Esophagus mucosa (tissue), 1 donor: ENCODE results near the gene UFD1. TPM values are rescaled to one million over a fixed set of nuclear protein-coding genes. Genes with fewer than 3 reads are reported as not detected.

ENCODE experiments used
- ATAC-seq: fragments of 200-7000 bp; cut with Tn5 transposase; one replicate; pipeline ENCODE4 v1.9.1; 2020
- total RNA-seq: library from RNA; stranded (reverse); gene quantifications from one replicate; pipeline ENCODE4 v1.2.4, GENCODE V29; 2023
- donor health status: DM: yes; HTN: yes; CAD: no.

The UFD1 gene
- total RNA-seq, 1 donor from 2014 or later = 57.9 TPM

GRCh38 chr22:19419464-19420178 lies 59.4 kb downstream of the UFD1 start:
- no peak for ATAC-seq

- ATAC-seq = peak; percentile 17
These were observed 59.9 kb downstream of the UFD1 start for GRCh38 chr22:19419086-19419463.

DNA sequence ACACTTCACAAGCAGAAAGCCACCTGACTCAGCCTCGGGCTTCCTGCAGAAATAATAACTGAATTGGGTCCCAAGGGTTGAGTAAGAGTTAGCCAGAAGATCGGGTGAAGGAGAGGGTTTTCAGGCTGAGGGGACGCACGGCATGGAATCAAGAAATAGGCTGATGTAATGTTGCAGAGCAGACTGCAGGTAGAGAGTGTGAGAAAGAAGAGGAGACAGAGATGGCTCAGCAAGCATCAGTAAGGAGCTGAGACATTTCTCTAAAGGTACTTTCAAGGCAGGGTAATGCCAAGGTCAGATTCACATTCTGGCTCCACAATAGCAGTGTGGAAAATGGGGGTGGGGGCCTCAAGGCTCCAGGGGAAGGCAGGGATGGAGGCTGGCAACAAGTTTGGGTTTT lies 66.1 kb downstream of the UFD1 start:
- ATAC-seq = no peak

GRCh38 chr22:19412478-19412877 lies 66.5 kb downstream of the UFD1 start:
- ATAC-seq = no peak

GRCh38 chr22:19411690-19412045 lies 67.3 kb downstream of the UFD1 start:
- ATAC-seq = no peak

- ATAC-seq = no peak
These were observed 67.9 kb downstream of the UFD1 start for GRCh38 chr22:19410941-19411689.

DNA sequence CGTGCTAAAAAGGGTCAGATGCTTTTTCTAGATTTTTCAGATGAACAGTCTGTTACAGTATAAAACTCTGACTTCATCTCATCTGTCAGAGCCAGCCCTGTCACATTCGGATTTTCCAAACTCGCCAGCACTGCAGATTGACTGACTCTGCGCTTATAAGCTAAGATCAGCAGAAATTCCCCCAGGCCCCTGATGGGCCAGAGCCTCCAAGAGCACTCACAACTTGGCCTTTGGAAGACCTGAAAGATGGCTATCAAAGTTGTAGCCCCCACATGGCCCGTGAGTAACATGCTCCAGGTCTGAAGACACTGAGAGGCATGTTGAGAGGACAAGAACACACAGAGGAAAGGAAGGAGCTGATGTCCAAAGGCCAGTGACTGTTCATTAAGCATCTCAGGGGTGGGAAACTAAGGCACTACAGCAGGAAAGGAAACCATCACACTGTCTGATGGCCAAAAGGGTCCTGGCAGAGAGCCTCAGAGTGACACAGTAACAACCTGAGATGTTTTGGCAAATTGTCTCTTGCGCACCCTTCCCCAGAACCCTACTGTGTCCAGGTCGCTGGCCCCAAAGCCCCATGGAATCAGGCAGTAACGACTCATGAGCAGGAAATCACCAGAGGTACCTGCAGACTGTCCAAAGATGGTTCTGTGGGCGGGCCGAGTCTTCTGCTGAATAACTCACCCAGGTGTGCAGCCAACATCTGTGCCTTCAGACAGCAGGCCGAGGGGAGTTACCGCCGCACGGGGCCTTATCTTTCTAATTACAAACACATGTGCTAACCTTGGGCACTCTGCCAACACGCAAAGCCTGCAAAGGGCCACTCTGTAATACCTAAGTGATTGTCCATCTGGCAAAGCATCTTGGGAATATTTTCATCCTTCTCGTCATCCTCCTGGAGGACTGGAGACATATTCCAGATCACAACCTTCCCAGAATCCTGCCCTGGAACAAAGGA lies 71.1 kb downstream of the UFD1 start:
- ATAC-seq = no peak

DNA sequence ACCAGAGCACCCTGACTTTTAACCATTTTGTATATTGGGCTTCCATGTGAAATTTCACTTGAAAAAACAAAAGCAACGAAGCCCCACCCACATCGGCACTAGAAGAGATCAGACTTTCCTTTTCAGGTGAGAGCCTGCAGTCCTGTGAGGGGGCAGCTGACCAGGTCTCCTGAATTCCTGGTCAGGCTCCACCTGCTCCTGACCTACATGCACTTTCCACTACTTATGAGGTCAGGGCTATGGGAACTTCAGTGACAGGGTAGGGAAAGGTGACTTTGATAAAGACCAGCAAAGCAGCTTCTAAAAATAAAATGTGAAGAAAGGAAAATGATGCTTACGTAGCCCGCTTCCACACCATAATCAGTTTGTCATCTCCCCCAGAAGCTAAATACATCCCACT lies 72.1 kb downstream of the UFD1 start:
- no peak for ATAC-seq

- ATAC-seq = no peak
These were observed 72.6 kb downstream of the UFD1 start for GRCh38 chr22:19406281-19406811.

DNA sequence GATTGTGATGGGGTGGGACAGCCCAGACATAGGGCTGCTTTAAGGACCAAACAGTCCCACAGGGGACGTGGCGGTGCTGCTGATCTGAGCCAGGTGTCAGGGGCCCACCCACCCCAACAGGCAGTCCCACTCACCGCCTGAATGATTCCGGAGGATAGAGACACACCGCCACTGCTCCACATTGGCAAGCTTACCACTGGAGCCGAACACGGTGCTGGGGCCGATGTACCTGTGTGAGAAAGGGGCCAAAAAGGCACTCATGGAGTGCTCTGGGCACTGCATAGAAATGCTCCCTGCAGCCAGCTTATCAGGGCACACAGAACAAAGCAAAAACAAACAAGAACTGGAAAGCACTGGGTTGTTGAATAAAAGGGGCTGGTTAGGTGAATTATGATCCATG lies 73.3 kb downstream of the UFD1 start:
- ATAC-seq = no peak

DNA sequence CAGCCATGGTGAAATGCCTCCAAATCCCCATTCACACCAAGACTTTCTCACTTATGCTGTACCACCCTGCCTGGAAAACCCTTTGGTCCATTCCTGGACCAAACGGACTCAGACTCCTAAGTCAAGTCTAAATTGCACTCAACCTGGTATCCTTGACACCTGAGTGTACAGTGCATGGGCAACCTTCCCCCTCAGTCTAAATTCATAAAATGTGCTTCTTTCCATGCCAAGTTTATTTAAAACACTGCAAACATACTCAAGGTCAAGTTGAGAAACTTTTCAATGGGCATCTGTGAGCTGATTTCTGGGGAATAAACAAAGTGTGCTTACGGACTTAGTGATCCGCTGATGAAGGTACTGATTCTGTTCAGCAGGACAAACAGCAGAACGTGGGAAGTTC lies 73.9 kb downstream of the UFD1 start:
- ATAC-seq = no peak

- ATAC-seq = no peak
These were observed 74.3 kb downstream of the UFD1 start for GRCh38 chr22:19404676-19405075.

GRCh38 chr22:19402642-19403191 lies 76.3 kb downstream of the UFD1 start:
- ATAC-seq = no peak

- no peak for ATAC-seq
These were observed 77.5 kb downstream of the UFD1 start for GRCh38 chr22:19401483-19401882.

DNA sequence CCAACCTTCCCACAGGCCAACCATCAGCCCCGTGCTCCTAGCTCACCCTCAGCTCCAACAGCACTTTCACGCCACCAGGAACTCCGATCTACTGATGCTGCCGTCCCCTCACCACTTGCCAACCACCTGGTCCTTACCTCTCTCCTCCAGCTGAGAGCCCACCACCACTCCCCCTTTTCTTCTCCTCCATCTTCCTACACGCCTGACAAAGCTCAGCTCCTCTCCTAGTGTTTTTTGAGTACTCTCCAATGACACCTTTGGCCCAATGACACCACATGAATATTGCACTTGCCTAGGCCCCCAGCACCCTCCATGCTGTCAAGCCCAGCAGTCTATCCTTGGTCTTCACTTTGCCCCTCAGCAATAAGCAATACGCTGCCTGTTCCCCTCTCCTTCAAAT lies 78.1 kb downstream of the UFD1 start:
- no peak for ATAC-seq

Other genes with a start within 250 kb of the UFD1 start
- 6.8 TPM for gene CLTCL1, start 187.5 kb downstream of the UFD1 start, total RNA-seq
- gene HIRA, start 47.5 kb downstream of the UFD1 start, total RNA-seq = 15.8 TPM
- gene MRPL40, start 46.6 kb downstream of the UFD1 start, total RNA-seq = 26.4 TPM
- gene C22orf39, start 31.5 kb downstream of the UFD1 start, total RNA-seq = 11.8 TPM
- gene CDC45, start 727 bp upstream of the UFD1 start, total RNA-seq = 10.0 TPM
- 10.4 TPM for gene CLDN5, start 45.2 kb upstream of the UFD1 start, total RNA-seq
- gene SEPTIN5, start 235.3 kb upstream of the UFD1 start, total RNA-seq = 31.3 TPM
- 2.0 TPM for gene GP1BB, start 244.3 kb upstream of the UFD1 start, total RNA-seq